ENCODE measurements around the gene PXDN.

DNA sequence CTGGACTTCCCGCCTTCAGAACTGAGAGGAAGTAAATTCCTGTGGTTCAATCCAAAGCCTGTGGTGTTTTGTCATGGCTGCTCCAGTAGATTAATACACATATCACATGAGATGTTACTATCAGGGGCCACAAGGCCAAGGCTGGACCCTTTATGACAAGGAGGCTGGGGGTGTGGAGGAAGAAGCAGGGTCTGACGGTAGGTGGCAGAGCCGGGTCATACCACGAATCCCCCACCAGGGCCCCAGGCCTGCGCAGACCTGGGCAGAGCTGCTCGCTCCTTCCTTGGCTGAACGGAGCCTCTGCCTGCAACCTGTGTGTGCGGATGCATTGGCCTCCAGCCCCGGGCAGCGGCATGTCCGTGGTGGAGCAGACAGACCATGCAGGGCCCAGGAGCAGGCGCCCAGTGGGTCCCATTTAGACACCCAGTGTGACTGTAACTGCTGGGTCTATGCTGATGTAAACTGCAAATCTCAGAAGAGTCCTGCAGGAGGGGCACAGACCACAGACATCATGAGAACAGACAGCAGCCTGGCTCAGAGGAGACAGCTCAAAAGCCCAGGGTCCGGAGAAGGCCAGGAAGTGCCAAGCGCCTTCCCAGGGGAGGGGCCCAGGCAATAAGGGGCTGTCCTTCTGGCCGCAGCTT lies 155.2 kb downstream of the PXDN start:
- TF ChIP-seq EZH2phosphoT487 (IDR thresholded peaks at IDR 0.05; ENCODE audit: low read length) = no peak
- TF ChIP-seq, protein P1, sequence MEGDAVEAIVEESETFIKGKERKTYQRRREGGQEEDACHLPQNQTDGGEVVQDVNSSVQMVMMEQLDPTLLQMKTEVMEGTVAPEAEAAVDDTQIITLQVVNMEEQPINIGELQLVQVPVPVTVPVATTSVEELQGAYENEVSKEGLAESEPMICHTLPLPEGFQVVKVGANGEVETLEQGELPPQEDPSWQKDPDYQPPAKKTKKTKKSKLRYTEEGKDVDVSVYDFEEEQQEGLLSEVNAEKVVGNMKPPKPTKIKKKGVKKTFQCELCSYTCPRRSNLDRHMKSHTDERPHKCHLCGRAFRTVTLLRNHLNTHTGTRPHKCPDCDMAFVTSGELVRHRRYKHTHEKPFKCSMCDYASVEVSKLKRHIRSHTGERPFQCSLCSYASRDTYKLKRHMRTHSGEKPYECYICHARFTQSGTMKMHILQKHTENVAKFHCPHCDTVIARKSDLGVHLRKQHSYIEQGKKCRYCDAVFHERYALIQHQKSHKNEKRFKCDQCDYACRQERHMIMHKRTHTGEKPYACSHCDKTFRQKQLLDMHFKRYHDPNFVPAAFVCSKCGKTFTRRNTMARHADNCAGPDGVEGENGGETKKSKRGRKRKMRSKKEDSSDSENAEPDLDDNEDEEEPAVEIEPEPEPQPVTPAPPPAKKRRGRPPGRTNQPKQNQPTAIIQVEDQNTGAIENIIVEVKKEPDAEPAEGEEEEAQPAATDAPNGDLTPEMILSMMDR (IDR thresholded peaks at IDR 0.05; ENCODE audit: low read length) = peak; percentile 13; the same call in 1 of the 2 replicates
- no peak for TF ChIP-seq EZH2 (optimal IDR thresholded peaks at IDR 0.05; ENCODE audit: low read depth, low read length)

Measured in MM.1S (cell line).